Measurements from ENCODE around the gene RHEBL1. TPM values are rescaled to one million over a fixed set of nuclear protein-coding genes. Genes with fewer than 3 reads are reported as not detected.

RHEBL1 gene
- total and polyA plus RNA-seq, 11 donors, result 0.19 to 2.0 (median 0.43) TPM; not detected in 5

- Histone ChIP-seq H3K9me3 (no peaks in the 10 kb centered on the region), H3K27ac (no peak overlapping the region), H3K27me3 (no peaks in the 10 kb centered on the region), H3K4me1 (peaks cover 0 to 5% (median 0%) of the 10 kb centered on the region in 12 donors), H3K4me3 (no peak overlapping the region), H3K36me3 (peaks cover 0 to 100% (median 100%) of the 10 kb centered on the region in 9 donors)
- DNase-seq (peak in 1 of 5 donors; percentile 59), ATAC-seq (peak in 3 of 4 donors; percentile 6 to 34 (median 31))
- intact Hi-C loops (cut with DNase I), result no loop called here
- 74 to 86% (median 83%) methylated on average over 12 of the region's 12 CpGs for WGBS, 4 donors
- TF ChIP-seq, protein P1, sequence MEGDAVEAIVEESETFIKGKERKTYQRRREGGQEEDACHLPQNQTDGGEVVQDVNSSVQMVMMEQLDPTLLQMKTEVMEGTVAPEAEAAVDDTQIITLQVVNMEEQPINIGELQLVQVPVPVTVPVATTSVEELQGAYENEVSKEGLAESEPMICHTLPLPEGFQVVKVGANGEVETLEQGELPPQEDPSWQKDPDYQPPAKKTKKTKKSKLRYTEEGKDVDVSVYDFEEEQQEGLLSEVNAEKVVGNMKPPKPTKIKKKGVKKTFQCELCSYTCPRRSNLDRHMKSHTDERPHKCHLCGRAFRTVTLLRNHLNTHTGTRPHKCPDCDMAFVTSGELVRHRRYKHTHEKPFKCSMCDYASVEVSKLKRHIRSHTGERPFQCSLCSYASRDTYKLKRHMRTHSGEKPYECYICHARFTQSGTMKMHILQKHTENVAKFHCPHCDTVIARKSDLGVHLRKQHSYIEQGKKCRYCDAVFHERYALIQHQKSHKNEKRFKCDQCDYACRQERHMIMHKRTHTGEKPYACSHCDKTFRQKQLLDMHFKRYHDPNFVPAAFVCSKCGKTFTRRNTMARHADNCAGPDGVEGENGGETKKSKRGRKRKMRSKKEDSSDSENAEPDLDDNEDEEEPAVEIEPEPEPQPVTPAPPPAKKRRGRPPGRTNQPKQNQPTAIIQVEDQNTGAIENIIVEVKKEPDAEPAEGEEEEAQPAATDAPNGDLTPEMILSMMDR (IDR thresholded peaks at IDR 0.05), result no peak
- no peak for TF ChIP-seq POLR2A (IDR thresholded peaks at IDR 0.05)
Measured at GRCh38 chr12:49046129-49046895, 23.5 kb downstream of the RHEBL1 start.

GRCh38 chr12:49044660-49045059 is 25.1 kb downstream of the RHEBL1 start:
- 94 to 97% (median 96%) methylated on average over 12 of the region's 12 CpGs for WGBS, 4 donors
- TF ChIP-seq POLR2A (IDR thresholded peaks at IDR 0.05), result no peak
- TF ChIP-seq, protein P1 (IDR thresholded peaks at IDR 0.05), result no peak
- H3K27me3 ChIP-seq, result no peaks in the 10 kb centered on the region
- intact Hi-C loops (cut with DNase I), result no loop called here
- H3K4me1 ChIP-seq, result peaks cover 0 to 5% (median 0%) of the 10 kb centered on the region in 12 donors
- H3K27ac ChIP-seq, result no peak overlapping the region
- ATAC-seq (no peak), DNase-seq (no peak)
- H3K36me3 ChIP-seq, result peaks cover 0 to 100% (median 100%) of the 10 kb centered on the region in 9 donors
- no peaks in the 10 kb centered on the region for H3K9me3 ChIP-seq
- H3K4me3 ChIP-seq, result no peak overlapping the region

DNA sequence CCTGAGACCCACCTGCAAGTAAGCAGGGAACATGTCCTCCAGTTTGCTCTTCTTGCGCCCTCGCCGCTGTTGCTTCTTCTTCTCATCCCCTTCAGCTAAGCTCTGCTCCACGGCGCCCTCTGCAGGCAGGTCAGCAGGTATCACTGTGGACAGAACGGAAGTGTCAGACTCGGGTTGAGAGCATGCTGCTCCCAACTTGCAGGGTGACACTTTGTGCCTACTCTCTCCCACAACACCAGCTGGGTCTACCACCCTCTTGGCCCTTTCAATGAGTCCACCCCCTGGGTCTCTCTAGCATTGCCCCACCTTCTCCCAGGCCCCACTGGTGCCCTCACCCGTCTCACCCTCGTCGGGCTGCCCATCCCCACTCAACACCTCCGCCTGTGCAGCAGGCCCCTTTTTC is 25.9 kb downstream of the RHEBL1 start:
- DNase-seq, result peak; percentile 51 to 86 (median 67)
- Histone ChIP-seq H3K36me3 (peaks cover 0 to 100% (median 100%) of the 10 kb centered on the region in 9 donors), H3K9me3 (no peaks in the 10 kb centered on the region), H3K4me1 (peaks cover 0 to 5% (median 0%) of the 10 kb centered on the region in 12 donors), H3K27ac (no peak overlapping the region), H3K27me3 (no peaks in the 10 kb centered on the region), H3K4me3 (no peak overlapping the region)
- WGBS, 4 donors, result 60 to 65% (median 62%) methylated on average over 11 of the region's 11 CpGs
- ATAC-seq, result peak in 3 of 4 donors; percentile 33 to 44 (median 42)
- intact Hi-C loops (cut with DNase I), result no loop called here
- TF ChIP-seq, protein P1 (IDR thresholded peaks at IDR 0.05), result peak; percentile 45 to 74 (median 58)
- TF ChIP-seq POLR2A (IDR thresholded peaks at IDR 0.05), result no peak

- TF ChIP-seq, protein P1 (IDR thresholded peaks at IDR 0.05), result no peak
- no peak for TF ChIP-seq POLR2A (IDR thresholded peaks at IDR 0.05)
- Histone ChIP-seq H3K27me3 (no peaks in the 10 kb centered on the region), H3K9me3 (no peaks in the 10 kb centered on the region), H3K36me3 (peaks cover 0 to 100% (median 100%) of the 10 kb centered on the region in 9 donors), H3K4me3 (no peak overlapping the region), H3K4me1 (peaks cover 0 to 5% (median 0%) of the 10 kb centered on the region in 12 donors), H3K27ac (no peak overlapping the region)
- intact Hi-C loops (cut with DNase I), result no loop called here
- 91 to 94% (median 93%) methylated on average over 4 of the region's 4 CpGs; no CpG with 5 or more reads in 1 of the 4 donors for WGBS, 4 donors
- ATAC-seq, result no peak
- no peak for DNase-seq
Measured at GRCh38 chr12:49043241-49043640, 26.5 kb downstream of the RHEBL1 start.

All from heart left ventricle (tissue), 16 donors.